Measurements from ENCODE around the gene SMTN.

SMTN gene

GRCh38 chr22:31087744-31088215, 6.7 kb downstream of the SMTN start:
- no peak for TF ChIP-seq CTCF (IDR thresholded peaks at IDR 0.05; ENCODE audit: low read depth, low read length, missing control alignments)
- DNase-seq (ENCODE audit: extremely low read depth, low read depth): no peak

GRCh38 chr22:31088233-31088986, 7.3 kb downstream of the SMTN start:
- no peak overlapping the region for H3K4me3 ChIP-seq (replicated peaks; ENCODE audit: low read depth, low read length)
- no peak for DNase-seq (ENCODE audit: extremely low read depth, low read depth)
- TF ChIP-seq CTCF (IDR thresholded peaks at IDR 0.05; ENCODE audit: low read depth, low read length, missing control alignments): no peak

More at GRCh38 chr22:31087744-31088215, 6.7 kb downstream of the SMTN start:
- no peak overlapping the region for H3K4me3 ChIP-seq (replicated peaks; ENCODE audit: low read depth, low read length)

- no peak for DNase-seq (ENCODE audit: extremely low read depth, low read depth)
- H3K4me3 ChIP-seq (replicated peaks; ENCODE audit: low read depth, low read length): no peak overlapping the region
- TF ChIP-seq CTCF (IDR thresholded peaks at IDR 0.05; ENCODE audit: low read depth, low read length, missing control alignments): peak; percentile 83
These were observed 8.3 kb downstream of the SMTN start for GRCh38 chr22:31089160-31090100.

GRCh38 chr22:31090217-31091085, 9.3 kb downstream of the SMTN start:
- H3K4me3 ChIP-seq (replicated peaks; ENCODE audit: low read depth, low read length): no peak overlapping the region
- no peak for TF ChIP-seq CTCF (IDR thresholded peaks at IDR 0.05; ENCODE audit: low read depth, low read length, missing control alignments)
- no peak for DNase-seq (ENCODE audit: extremely low read depth, low read depth)

GRCh38 chr22:31091106-31091975, 10.2 kb downstream of the SMTN start:
- no peak overlapping the region for H3K4me3 ChIP-seq (replicated peaks; ENCODE audit: low read depth, low read length)
- no peak for DNase-seq (ENCODE audit: extremely low read depth, low read depth)
- no peak for TF ChIP-seq CTCF (IDR thresholded peaks at IDR 0.05; ENCODE audit: low read depth, low read length, missing control alignments)
